Umbilical cord (tissue), 2 donors: ENCODE results near the gene FLII. TPM values are rescaled to one million over a fixed set of nuclear protein-coding genes. Genes with fewer than 3 reads are reported as not detected.
A peak's percentile ranks its signal among the peaks of the same experiment; 100 is the strongest.
"Not testable (repeated sequence)": the region's sequence is repeated elsewhere in the genome, so short reads cannot be mapped to it uniquely, and the experiment has no call there.

Source experiments
- DNase-seq: peaks from one replicate; pipeline ENCODE4 v3.0.0-alpha.2; 2015; ENCODE audit warnings: low spot score
- total RNA-seq: library from RNA; depleted of rRNA; stranded (reverse); fragments of >200 nt; gene quantifications from one replicate; pipeline ENCODE4 v1.2.3, GENCODE V29; 2014; ENCODE audit warnings: low replicate concordance; ENCODE audit not compliant: insufficient read depth

FLII gene
- total RNA-seq, 1 donor from 2014 or later, result 118 TPM

DNA sequence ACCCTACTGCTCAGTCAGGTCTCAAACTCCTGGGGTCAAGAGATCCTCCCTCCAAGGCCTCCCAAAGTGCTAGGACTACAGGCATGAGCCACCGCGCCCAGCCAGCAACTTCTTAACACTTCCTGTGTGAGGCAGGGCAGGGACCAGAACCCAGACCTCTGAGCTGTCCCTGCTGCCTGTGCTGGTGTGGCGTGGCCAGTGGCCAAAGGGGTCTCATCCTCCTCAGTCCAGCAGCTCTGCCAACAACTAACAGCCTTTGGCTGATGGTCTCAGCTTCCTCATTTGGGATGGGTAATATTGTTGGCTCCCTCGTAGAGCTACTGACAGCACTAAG is 34.5 kb downstream of the FLII start:
- no peak for DNase-seq

DNA sequence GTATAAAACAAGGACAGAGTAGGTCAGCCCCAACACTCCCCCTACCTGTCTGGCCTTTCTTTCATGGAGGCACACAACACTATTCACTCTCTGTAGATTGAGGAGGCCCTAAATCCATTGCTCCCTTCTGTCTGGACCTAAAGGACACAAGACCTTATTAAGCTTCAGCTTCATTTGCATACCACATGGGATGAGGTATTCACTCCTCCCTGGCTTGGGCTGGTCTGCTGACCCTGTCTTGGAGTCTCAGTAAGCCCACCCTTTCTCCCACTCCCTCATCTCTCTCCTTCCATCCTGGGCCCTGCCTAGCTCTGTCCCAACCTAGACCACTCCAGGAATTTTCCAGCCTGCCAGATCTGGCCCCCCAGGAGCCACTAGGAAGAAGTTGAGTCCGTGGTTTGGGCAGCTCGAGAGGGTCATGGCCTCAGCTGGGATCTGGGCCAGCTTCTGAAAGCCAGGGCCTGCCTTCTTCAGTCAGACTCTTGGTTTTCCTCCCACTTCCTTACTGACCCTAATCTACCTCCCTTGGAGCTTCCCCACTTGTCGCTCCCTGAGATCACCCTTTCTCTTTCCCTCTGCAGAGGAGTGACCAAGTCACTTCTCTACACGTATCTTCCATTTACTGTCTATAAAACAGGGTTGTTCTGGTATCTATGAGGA is 39.7 kb downstream of the FLII start:
- peak; percentile 25 for DNase-seq

DNA sequence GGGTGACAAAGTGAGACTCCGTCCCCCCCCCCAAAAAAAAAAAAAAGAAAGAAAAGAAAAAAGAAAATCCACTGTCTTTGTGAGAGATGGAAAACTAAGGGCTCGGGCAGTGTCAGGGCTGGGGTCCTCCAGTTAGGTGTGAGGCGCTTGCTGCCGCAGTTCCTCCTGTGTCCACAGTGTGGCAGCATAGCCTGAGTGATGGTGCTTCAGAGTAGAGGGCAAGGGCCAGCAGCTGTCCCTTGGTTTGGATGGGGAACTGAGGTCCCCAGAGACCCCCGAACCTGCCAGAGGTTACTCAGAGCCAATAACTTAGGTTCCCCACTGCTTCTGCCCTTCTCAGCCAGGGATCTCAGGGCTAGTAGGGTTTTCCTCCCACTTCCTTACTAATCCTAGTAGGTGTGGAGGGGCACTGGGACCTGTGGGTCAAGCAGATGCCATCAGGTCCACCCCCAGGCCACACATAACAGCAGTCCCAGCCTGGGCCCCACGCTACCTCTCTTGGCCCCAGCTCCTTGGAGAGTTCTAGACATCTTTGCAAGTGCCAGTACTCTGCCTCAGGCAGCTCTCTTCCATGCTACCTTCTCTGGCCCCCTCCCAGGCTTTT is 41.0 kb downstream of the FLII start:
- peak; percentile 60 for DNase-seq

DNA sequence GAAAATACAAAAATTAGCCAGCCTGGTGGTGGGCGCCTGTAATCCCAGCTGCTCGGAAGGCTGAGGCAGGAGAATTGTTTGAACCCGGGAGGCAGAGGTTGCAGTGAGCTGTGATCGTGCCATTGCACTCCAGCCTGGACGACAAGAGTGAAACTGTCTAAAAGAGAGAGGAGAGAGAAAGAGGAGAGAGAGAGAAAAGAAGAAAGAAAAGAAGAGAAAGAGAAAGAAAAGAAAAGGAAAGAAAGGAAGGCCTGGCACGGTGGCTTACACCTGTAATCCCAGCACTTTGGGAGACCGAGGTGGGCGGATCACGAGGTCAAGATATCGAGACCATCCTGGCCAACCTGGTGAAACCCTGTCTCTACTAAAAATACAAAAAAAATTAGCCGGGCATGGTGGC is 41.6 kb downstream of the FLII start:
- DNase-seq, result not testable (repeated sequence)

DNA sequence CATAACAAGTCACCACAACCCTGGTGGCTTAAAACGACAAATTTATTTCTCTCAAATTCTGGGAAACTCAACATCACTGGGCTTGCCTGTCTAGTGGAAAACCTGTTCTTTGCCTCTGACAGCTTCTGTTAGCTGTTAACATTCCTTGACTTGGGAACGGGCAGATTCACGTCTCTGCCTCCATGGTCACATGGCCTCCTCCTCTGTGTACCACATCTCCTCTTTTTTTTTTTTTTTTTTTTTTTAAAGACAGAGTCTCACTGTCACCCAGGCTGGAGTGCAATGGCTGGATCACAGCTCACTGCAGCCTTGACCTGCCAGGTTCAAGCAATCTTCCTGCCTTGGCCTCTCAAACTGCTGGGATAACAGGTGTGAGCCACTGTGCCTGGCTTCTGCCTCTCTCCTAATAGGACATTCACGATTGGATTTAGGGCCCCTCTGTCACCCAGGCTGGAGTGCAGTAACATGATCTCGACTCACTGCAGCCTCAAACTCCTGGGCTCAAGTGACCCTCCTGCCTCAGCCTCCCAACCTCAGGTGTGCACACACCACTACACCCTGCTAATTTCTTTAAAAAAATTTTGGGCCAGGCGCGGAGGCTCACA is 44.8 kb downstream of the FLII start:
- DNase-seq, result no peak

DNA sequence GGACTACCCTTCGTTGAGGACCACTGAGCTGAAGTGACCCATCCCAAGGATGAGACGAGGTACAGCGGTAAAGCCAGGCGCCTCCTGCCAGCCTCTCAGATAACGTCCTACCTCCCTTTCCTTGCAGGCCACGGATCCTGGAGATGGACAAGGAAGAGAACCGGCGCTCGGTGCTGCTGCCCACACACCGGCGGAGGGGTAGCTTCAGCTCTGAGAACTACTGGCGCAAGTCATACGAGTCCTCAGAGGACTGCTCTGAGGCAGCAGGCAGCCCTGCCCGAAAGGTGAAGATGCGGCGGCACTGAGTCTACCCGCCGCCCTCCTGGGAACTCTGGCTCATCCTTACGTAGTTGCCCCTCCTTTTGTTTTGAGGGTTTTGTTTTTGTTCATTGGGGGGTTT is 50.4 kb downstream of the FLII start:
- no peak for DNase-seq

DNA sequence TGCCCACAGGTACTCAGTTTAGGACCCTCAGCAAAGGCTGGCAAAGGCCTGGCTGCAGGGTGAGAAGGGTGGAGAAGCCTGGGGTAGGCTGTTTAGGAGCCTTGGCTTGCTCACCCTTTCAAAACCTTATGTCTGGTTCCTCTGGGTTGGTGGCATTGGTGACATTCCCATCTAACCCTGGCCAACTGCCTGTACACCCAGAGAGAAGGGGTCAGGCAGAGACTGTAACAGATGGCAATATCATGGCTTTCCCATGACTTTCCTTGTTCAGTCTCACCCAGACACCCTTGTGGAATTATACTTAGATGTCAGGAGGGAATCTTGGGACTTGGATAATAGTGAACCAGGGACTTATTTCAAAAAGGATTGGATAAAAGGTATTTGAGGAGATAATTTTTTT is 51.6 kb downstream of the FLII start:
- no peak for DNase-seq

DNA sequence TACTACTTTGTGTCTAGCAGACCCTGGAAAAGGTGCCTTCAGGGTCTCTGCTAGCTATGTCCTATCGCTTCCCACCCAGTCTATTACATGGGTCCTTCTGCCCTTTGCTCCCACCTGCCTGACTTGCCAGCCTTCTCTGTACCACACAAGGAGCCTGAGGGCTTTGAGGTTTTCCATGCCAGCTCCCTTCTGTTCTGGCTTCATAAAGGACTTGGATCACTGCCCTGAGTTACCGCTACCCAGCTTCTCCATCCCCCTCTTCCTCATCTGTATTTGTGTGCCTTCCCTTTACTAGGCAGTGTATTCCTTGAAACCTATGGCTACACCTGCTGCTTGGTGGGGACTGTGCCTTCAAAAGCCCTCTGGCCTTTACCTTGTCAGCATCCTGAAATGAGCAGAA is 52.7 kb downstream of the FLII start:
- no peak for DNase-seq

DNA sequence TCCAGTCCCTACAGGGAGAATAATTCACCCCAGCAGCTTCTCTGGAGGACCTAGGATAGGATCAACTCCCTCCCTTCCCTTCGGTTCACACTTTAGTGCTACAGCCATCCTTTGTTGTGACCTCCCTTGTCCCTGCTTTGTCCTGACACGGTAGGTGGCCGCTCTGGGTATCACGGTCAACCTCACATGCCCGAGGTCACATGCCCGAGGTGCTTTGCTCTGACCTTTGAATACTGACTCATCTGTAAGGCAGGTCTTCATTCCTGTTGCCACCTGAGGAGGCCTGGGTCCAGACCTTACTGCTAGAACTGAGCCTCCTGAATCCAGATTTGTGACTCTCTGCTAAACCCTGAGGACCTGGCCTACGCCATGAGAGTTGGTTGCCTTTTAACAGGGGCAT is 55.2 kb downstream of the FLII start:
- no peak for DNase-seq

DNA sequence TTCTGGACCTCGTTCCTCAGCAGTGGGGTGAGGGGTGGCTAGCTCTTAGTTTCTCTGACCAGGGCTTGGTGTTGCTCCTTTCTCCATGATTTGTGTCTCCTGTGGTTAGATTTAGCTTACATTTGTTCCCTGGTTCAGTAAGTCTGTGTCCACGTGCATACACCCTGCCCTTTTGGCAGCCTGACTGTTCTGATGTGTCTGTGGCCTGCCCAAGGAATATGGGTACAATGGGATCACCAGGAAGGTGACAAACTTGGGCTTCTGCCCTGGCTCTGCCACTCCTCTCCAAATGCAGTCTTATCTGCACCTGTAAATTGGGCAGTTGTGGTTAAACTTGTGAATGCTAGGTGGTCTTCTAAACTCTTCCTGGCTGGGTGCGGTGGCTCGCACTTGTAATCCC is 57.4 kb downstream of the FLII start:
- no peak for DNase-seq

DNA sequence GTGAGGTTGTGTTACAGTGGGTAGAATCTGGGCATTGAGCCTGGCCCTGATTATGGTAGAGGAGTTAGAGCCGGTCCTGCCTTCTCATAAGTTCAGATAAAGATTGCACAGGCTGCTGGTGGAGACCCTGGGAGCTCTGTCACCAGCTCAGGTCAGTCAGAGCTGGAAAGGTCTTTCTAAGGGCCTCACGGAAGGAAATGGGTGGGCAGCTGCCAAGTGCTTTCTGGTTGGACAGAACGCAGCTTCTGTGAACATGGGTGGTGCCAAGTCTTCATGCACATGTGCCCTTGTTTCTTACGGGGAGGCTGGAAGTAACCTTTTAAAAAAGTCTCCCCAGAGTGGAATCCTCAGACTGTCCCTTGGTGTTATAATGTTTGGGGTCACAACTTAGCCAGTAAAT is 60.0 kb downstream of the FLII start:
- no peak for DNase-seq

DNA sequence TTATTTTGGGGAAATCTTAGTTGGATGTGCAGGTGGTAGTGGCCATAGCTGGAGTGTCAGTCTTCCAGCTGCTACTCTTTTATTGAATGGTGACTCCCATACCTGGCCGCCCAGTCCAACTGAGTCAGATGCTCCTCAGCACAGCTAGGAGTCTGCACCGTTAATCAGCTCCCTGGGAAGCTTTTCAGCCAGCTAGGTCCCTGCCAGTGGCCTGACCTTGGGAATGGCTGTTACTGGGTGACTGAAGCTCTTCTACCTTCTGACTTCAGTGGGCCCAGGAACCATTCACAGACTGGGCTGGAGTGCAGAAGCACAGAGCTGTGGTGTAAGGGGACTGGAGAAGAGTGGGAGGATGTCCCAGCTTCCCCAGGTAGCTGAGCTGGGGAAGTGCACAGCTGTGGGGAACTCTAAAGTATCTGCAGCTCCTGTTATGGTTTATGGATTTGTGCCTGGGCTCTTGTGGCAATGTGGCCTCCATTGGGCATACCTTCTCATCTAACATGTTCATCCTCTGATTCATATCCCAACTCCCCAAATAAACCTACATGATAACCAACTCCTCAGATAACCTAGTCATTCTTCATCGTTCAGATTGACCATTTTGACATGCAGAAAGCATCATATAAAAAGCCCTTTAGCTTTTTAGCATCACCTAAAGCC is 60.9 kb downstream of the FLII start:
- no peak for DNase-seq

DNA sequence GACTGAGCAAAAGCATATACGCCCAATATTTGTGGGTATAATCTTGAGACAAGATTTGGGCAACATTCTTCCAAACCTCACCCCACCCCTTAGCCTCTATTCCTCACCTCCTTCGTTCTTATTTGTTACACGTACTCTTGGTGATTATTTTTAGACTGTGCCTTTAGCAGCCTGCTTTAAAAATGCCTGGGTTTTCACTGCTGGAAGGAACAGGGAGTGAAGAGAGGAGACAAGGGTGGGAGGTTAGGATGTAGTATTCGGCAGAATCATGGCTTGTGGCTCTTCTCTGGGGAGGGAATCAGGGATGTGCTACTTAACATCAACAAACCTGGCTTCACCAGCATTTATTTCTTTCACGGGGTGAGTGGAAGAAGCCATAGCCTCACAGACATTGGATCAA is 63.3 kb downstream of the FLII start:
- DNase-seq, result no peak

Other genes with a start within 250 kb of the FLII start
- 16.6 TPM for gene ATPAF2, start 219.6 kb downstream of the FLII start, total RNA-seq
- gene GID4, start 219.3 kb downstream of the FLII start, total RNA-seq, result 5.5 TPM
- gene DRG2, start 170.8 kb downstream of the FLII start, total RNA-seq, result 25.3 TPM
- 4.3 TPM for gene MYO15A, start 150.0 kb downstream of the FLII start, total RNA-seq
- 86.2 TPM for gene ALKBH5, start 74.9 kb downstream of the FLII start, total RNA-seq
- 21.2 TPM for gene LLGL1, start 33.1 kb downstream of the FLII start, total RNA-seq
- 15.9 TPM for gene MIEF2, start 1.9 kb upstream of the FLII start, total RNA-seq
- gene TOP3A, start 56.3 kb upstream of the FLII start, total RNA-seq, result 16.1 TPM
- 7.2 TPM for gene SMCR8, start 56.6 kb upstream of the FLII start, total RNA-seq
- gene SHMT1, start 104.8 kb upstream of the FLII start, total RNA-seq, result 5.1 TPM
- gene EVPLL, start 119.0 kb upstream of the FLII start, total RNA-seq, result 0.24 TPM
- gene LGALS9C, start 218.1 kb upstream of the FLII start, total RNA-seq, result 0.48 TPM